WERI-Rb-1 (cell line): ENCODE measurements around the gene CIDEB.

Experiments
- DNase-seq: peaks from one replicate; pipeline ENCODE4 v3.0.0-alpha.2; 2020
- H3K27ac ChIP-seq: fragments of 250-450 bp; sonication (Bioruptor Pico); 2 replicates; pipeline ENCODE4 v1.5.1; 2020; ENCODE audit warnings: mild to moderate bottlenecking, moderate library complexity
- H3K27me3 ChIP-seq: fragments of 250-450 bp; sonication (Bioruptor Pico); 2 replicates; pipeline ENCODE4 v1.5.1; 2021; ENCODE audit warnings: mild to moderate bottlenecking, low read depth, moderate library complexity; ENCODE audit not compliant: insufficient read depth, severe bottlenecking
- H3K36me3 ChIP-seq: fragments of 250-450 bp; sonication (Bioruptor Pico); 2 replicates; pipeline ENCODE4 v1.5.1; 2020; ENCODE audit warnings: mild to moderate bottlenecking, moderate library complexity
- H3K4me3 ChIP-seq: 2 replicates; pipeline ENCODE4 v1.5.1; 2011; ENCODE audit warnings: low read depth, mild to moderate bottlenecking, control low read depth, low read length
- H3K9me3 ChIP-seq: fragments of 250-450 bp; sonication (Bioruptor Pico); 2 replicates; pipeline ENCODE4 v1.5.1; 2021; ENCODE audit warnings: mild to moderate bottlenecking, moderate library complexity; ENCODE audit not compliant: severe bottlenecking
- CTCF ChIP-seq: IDR thresholded peaks from 2 replicates; pipeline ENCODE4 v1.5.1; 2011; ENCODE audit warnings: low read depth, mild to moderate bottlenecking, control low read depth, inconsistent platforms, low read length

Gene CIDEB

GRCh38 chr14:24283796-24284460, 23.8 kb downstream of the CIDEB start:
- Histone ChIP-seq H3K4me3 (no peak overlapping the region), H3K27ac (peak overlapping the region; percentile 43; the same call in 1 of the 2 replicates), H3K9me3 (no peaks in the 10 kb centered on the region), H3K36me3 (no peaks in the 10 kb centered on the region), H3K27me3 (no peaks in the 10 kb centered on the region)
- peak; percentile 36 for DNase-seq
- no peak for TF ChIP-seq CTCF

DNA sequence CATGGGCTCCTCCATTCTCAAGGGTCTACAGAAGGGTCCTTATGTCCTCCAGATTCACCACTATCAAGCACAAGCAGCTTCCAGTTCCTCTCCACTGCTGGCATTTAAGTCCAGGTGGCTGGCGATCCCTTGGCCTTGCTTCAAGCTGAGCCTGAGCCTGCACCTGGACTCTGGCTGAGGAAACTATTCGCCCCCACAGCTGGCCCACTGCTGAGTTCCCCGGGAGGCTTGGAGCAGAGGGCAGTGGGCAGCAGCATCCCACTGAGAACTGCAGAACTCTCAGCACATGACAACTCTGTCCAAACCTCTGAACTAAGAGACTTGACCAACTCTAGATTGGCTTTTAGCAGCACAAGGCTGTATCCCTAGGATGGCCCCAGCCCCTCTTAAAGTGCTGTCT, 25.0 kb downstream of the CIDEB start:
- no peak for DNase-seq
- Histone ChIP-seq H3K36me3 (no peaks in the 10 kb centered on the region), H3K27ac (no peak overlapping the region), H3K4me3 (no peak overlapping the region), H3K9me3 (no peaks in the 10 kb centered on the region), H3K27me3 (no peaks in the 10 kb centered on the region)
- TF ChIP-seq CTCF: no peak

GRCh38 chr14:24281636-24282035, 26.1 kb downstream of the CIDEB start:
- DNase-seq: no peak
- Histone ChIP-seq H3K27ac (no peak overlapping the region), H3K9me3 (no peaks in the 10 kb centered on the region), H3K36me3 (no peaks in the 10 kb centered on the region), H3K4me3 (no peak overlapping the region), H3K27me3 (no peaks in the 10 kb centered on the region)
- no peak for TF ChIP-seq CTCF

- Histone ChIP-seq H3K9me3 (no peaks in the 10 kb centered on the region), H3K27ac (no peak overlapping the region), H3K36me3 (no peaks in the 10 kb centered on the region), H3K4me3 (no peak overlapping the region), H3K27me3 (no peaks in the 10 kb centered on the region)
- no peak for TF ChIP-seq CTCF
- DNase-seq: no peak
Observed at GRCh38 chr14:24280797-24281460, 26.8 kb downstream of the CIDEB start.

GRCh38 chr14:24279301-24280186, 28.2 kb downstream of the CIDEB start:
- H3K27me3 ChIP-seq: no peaks in the 10 kb centered on the region
- no peak for TF ChIP-seq CTCF
- H3K36me3 ChIP-seq: no peaks in the 10 kb centered on the region
- no peak for DNase-seq
- H3K27ac ChIP-seq: no peak overlapping the region
- no peaks in the 10 kb centered on the region for H3K9me3 ChIP-seq
- H3K4me3 ChIP-seq: no peak overlapping the region
